ENCODE data around the gene IGSF23.
A peak's percentile ranks its signal among the peaks of the same experiment; 100 is the strongest.

IGSF23 gene

GRCh38 chr19:44673510-44673909, 60.1 kb downstream of the IGSF23 start:
- Histone ChIP-seq H2AFZ (ENCODE audit: insufficient read depth, low read length, poor library complexity) (no peak overlapping the region), H3K9me3 (ENCODE audit: insufficient read depth, low read depth, low read length) (no peaks in the 10 kb centered on the region), H3K14ac (ENCODE audit: low read length) (no peak overlapping the region), H2BK120ac (ENCODE audit: insufficient read depth, low read length, poor library complexity) (no peak overlapping the region), H3K36me3 (ENCODE audit: control insufficient read depth in 1 of 2, insufficient read depth in 2 of 2, low read length in 2 of 2) (no peaks in the 10 kb centered on the region), H3K4me3 (ENCODE audit: low read depth, low read length) (no peak overlapping the region), H3K4me2 (ENCODE audit: low read length) (no peak overlapping the region), H4K12ac (ENCODE audit: low read depth, low read length) (no peak overlapping the region), H3K27ac (ENCODE audit: low read depth, low read length) (no peak overlapping the region), H3K79me1 (ENCODE audit: low read length) (peaks cover 4% of the 10 kb centered on the region), H4K91ac (ENCODE audit: low read depth, low read length) (no peak overlapping the region), H3K23ac (ENCODE audit: low read length) (no peak overlapping the region), H3K4ac (ENCODE audit: low read depth, low read length) (no peak overlapping the region), H3K79me2 (ENCODE audit: control insufficient read depth, insufficient read depth, low read length, poor library complexity) (no peaks in the 10 kb centered on the region), H3K9ac (ENCODE audit: low read length) (no peak overlapping the region), H3K18ac (ENCODE audit: low read length) (no peak overlapping the region), H3K27me3 (ENCODE audit: insufficient read depth, low read length) (no peaks in the 10 kb centered on the region), H2AK5ac (ENCODE audit: low read length) (no peak overlapping the region), H4K8ac (ENCODE audit: low read depth, low read length) (no peak overlapping the region), H2BK12ac (ENCODE audit: low read length) (no peak overlapping the region), H3K4me1 (ENCODE audit: control insufficient read depth in 1 of 2, insufficient read depth in 2 of 2, low read length in 2 of 2) (peaks cover 16 to 18% of the 10 kb centered on the region in 2 experiments), H2BK5ac (ENCODE audit: low read depth, low read length, poor library complexity) (no peak overlapping the region)
- WGBS (ENCODE audit: extremely low coverage, insufficient coverage, insufficient read length) = no CpG with 5 or more reads among the region's 4 CpGs
- DNase-seq = no peak

GRCh38 chr19:44675521-44675920, 62.2 kb downstream of the IGSF23 start:
- H3K4me2 ChIP-seq (ENCODE audit: low read length) = no peak overlapping the region
- no peak overlapping the region for H2BK120ac ChIP-seq (ENCODE audit: insufficient read depth, low read length, poor library complexity)
- no peaks in the 10 kb centered on the region for H3K79me2 ChIP-seq (ENCODE audit: control insufficient read depth, insufficient read depth, low read length, poor library complexity)
- no peak overlapping the region for H2BK5ac ChIP-seq (ENCODE audit: low read depth, low read length, poor library complexity)
- no peak overlapping the region for H2AK5ac ChIP-seq (ENCODE audit: low read length)
- H3K9me3 ChIP-seq (ENCODE audit: insufficient read depth, low read depth, low read length) = no peaks in the 10 kb centered on the region
- H3K4me1 ChIP-seq (ENCODE audit: control insufficient read depth in 1 of 2, insufficient read depth in 2 of 2, low read length in 2 of 2) = peaks cover 16 to 18% of the 10 kb centered on the region in 2 experiments
- no peak overlapping the region for H2BK12ac ChIP-seq (ENCODE audit: low read length)
- no peak overlapping the region for H3K4ac ChIP-seq (ENCODE audit: low read depth, low read length)
- H3K14ac ChIP-seq (ENCODE audit: low read length) = no peak overlapping the region
- no peak overlapping the region for H4K91ac ChIP-seq (ENCODE audit: low read depth, low read length)
- H3K4me3 ChIP-seq (ENCODE audit: low read depth, low read length) = no peak overlapping the region
- no peak overlapping the region for H2AFZ ChIP-seq (ENCODE audit: insufficient read depth, low read length, poor library complexity)
- H3K36me3 ChIP-seq (ENCODE audit: control insufficient read depth in 1 of 2, insufficient read depth in 2 of 2, low read length in 2 of 2) = no peaks in the 10 kb centered on the region
- WGBS (ENCODE audit: extremely low coverage, insufficient coverage, insufficient read length) = no CpG with 5 or more reads among the region's 6 CpGs
- H3K79me1 ChIP-seq (ENCODE audit: low read length) = peaks cover 4% of the 10 kb centered on the region
- no peak overlapping the region for H3K27ac ChIP-seq (ENCODE audit: low read depth, low read length)
- H4K8ac ChIP-seq (ENCODE audit: low read depth, low read length) = no peak overlapping the region
- no peak overlapping the region for H3K18ac ChIP-seq (ENCODE audit: low read length)
- no peak for DNase-seq
- H3K9ac ChIP-seq (ENCODE audit: low read length) = no peak overlapping the region
- no peak overlapping the region for H3K23ac ChIP-seq (ENCODE audit: low read length)
- H3K27me3 ChIP-seq (ENCODE audit: insufficient read depth, low read length) = no peaks in the 10 kb centered on the region
- H4K12ac ChIP-seq (ENCODE audit: low read depth, low read length) = no peak overlapping the region

DNA sequence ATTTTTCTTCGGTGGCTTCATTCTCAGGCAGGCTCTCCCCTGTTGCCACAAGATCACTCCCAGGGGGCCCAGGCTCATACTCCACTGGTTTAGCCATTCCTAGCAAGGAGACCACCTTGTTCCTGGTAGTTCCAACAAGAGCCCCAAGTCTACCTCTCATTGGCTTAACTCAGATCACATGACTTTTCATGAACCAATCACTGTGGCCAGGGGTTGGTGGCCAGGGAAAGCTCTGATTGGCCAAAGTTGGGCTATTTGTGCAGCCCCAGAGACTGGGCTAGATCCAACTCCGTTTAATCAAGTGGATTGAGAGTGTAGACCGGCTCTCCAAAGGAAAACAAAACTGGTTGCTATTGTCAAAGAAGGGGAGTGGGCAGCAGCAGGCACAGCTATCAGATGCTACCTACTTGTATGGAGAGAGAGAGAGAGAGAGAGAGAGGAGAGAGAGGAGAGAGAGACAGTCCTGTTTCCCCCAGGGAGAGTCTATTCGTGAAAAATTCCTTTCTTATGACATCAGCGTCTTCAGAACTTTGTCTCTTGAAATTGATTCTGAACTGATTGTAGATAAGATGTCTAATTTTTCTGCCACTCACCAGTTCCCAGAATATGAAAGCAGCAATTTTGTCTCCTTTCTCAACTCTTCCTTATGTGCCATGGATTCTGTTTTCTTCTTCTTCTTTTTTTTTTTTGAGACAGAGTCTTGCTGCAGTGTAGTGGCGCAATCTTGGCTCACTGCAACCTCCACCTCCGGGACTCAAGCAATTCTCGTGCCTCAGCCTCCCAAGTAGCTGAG, 63.9 kb downstream of the IGSF23 start:
- no CpG with 5 or more reads among the region's 8 CpGs for WGBS (ENCODE audit: extremely low coverage, insufficient coverage, insufficient read length)

GRCh38 chr19:44680536-44680935, 67.2 kb downstream of the IGSF23 start:
- no peak overlapping the region for H3K14ac ChIP-seq (ENCODE audit: low read length)
- H4K91ac ChIP-seq (ENCODE audit: low read depth, low read length) = no peak overlapping the region
- no peak overlapping the region for H2AFZ ChIP-seq (ENCODE audit: insufficient read depth, low read length, poor library complexity)
- H3K9me3 ChIP-seq (ENCODE audit: insufficient read depth, low read depth, low read length) = no peaks in the 10 kb centered on the region
- no peak overlapping the region for H3K4me2 ChIP-seq (ENCODE audit: low read length)
- H2BK120ac ChIP-seq (ENCODE audit: insufficient read depth, low read length, poor library complexity) = no peak overlapping the region
- H2BK5ac ChIP-seq (ENCODE audit: low read depth, low read length, poor library complexity) = no peak overlapping the region
- H4K8ac ChIP-seq (ENCODE audit: low read depth, low read length) = no peak overlapping the region
- no peaks in the 10 kb centered on the region for H3K79me2 ChIP-seq (ENCODE audit: control insufficient read depth, insufficient read depth, low read length, poor library complexity)
- no peak overlapping the region for H2BK12ac ChIP-seq (ENCODE audit: low read length)
- peaks cover 4% of the 10 kb centered on the region for H3K79me1 ChIP-seq (ENCODE audit: low read length)
- no peaks in the 10 kb centered on the region for H3K36me3 ChIP-seq (ENCODE audit: control insufficient read depth in 1 of 2, insufficient read depth in 2 of 2, low read length in 2 of 2)
- no peak for DNase-seq
- H3K27me3 ChIP-seq (ENCODE audit: insufficient read depth, low read length) = no peaks in the 10 kb centered on the region
- no peak overlapping the region for H2AK5ac ChIP-seq (ENCODE audit: low read length)
- no peak overlapping the region for H3K9ac ChIP-seq (ENCODE audit: low read length)
- H4K12ac ChIP-seq (ENCODE audit: low read depth, low read length) = no peak overlapping the region
- no peak overlapping the region for H3K23ac ChIP-seq (ENCODE audit: low read length)
- H3K4me1 ChIP-seq (ENCODE audit: control insufficient read depth in 1 of 2, insufficient read depth in 2 of 2, low read length in 2 of 2) = peaks cover 8 to 11% of the 10 kb centered on the region in 2 experiments
- no peak overlapping the region for H3K4me3 ChIP-seq (ENCODE audit: low read depth, low read length)
- H3K18ac ChIP-seq (ENCODE audit: low read length) = no peak overlapping the region
- no peak overlapping the region for H3K4ac ChIP-seq (ENCODE audit: low read depth, low read length)
- H3K27ac ChIP-seq (ENCODE audit: low read depth, low read length) = no peak overlapping the region

More for the DNA sequence above, 63.9 kb downstream of the IGSF23 start:
- Histone ChIP-seq H3K27ac (ENCODE audit: low read depth, low read length) (peak overlapping the region; percentile 41), H2BK120ac (ENCODE audit: insufficient read depth, low read length, poor library complexity) (no peak overlapping the region), H3K23ac (ENCODE audit: low read length) (no peak overlapping the region), H2BK12ac (ENCODE audit: low read length) (peak overlapping the region; percentile 74), H2AK5ac (ENCODE audit: low read length) (peak overlapping the region; percentile 7), H2BK5ac (ENCODE audit: low read depth, low read length, poor library complexity) (peak overlapping the region; percentile 64), H3K36me3 (ENCODE audit: control insufficient read depth in 1 of 2, insufficient read depth in 2 of 2, low read length in 2 of 2) (no peaks in the 10 kb centered on the region), H3K14ac (ENCODE audit: low read length) (peak overlapping the region; percentile 20), H4K12ac (ENCODE audit: low read depth, low read length) (peak overlapping the region; percentile 21), H3K79me1 (ENCODE audit: low read length) (peaks cover 4% of the 10 kb centered on the region), H4K8ac (ENCODE audit: low read depth, low read length) (peak overlapping the region; percentile 50), H4K91ac (ENCODE audit: low read depth, low read length) (peak overlapping the region; percentile 25), H3K4me3 (ENCODE audit: low read depth, low read length) (no peak overlapping the region), H3K9ac (ENCODE audit: low read length) (no peak overlapping the region), H3K9me3 (ENCODE audit: insufficient read depth, low read depth, low read length) (no peaks in the 10 kb centered on the region), H3K79me2 (ENCODE audit: control insufficient read depth, insufficient read depth, low read length, poor library complexity) (no peaks in the 10 kb centered on the region), H3K18ac (ENCODE audit: low read length) (peak overlapping the region; percentile 69), H3K27me3 (ENCODE audit: insufficient read depth, low read length) (no peaks in the 10 kb centered on the region), H3K4ac (ENCODE audit: low read depth, low read length) (peak overlapping the region; percentile 9), H3K4me1 (ENCODE audit: control insufficient read depth in 1 of 2, insufficient read depth in 2 of 2, low read length in 2 of 2) (peaks cover 10 to 11% of the 10 kb centered on the region in 2 experiments), H3K4me2 (ENCODE audit: low read length) (peak overlapping the region; percentile 27), H2AFZ (ENCODE audit: insufficient read depth, low read length, poor library complexity) (peak overlapping the region; percentile 11)
- DNase-seq = peak; percentile 56 to 94
